HG02610 (cell line): ENCODE results near the gene RCC2.

Experiments
- ATAC-seq: cut with Tn5 transposase; IDR thresholded peaks from one replicate; pipeline ENCODE4 v1.9.1; 2021; ENCODE audit warnings: mild to moderate bottlenecking, moderate library complexity; ENCODE audit not compliant: unreplicated experiment

The RCC2 gene

DNA sequence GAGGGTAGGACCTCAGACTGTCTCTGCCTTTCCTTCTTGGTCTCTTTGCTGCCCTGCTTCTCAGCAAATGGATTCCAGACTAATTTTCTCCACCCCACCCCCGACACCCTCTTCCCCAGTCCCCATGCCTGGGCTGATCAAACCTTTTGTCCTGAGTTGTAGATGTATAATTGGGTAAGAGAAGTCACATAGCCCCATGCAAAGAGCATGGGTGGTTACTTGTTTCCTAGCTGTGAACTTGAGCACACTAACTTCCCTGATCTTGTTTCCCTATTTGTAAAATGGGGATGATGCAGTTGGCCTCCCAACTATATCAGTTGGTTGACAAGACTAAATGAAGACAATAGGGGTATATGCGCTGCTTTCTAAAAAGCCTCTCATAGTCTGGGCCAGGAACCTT is 58.3 kb downstream of the RCC2 start:
- no peak for ATAC-seq

DNA sequence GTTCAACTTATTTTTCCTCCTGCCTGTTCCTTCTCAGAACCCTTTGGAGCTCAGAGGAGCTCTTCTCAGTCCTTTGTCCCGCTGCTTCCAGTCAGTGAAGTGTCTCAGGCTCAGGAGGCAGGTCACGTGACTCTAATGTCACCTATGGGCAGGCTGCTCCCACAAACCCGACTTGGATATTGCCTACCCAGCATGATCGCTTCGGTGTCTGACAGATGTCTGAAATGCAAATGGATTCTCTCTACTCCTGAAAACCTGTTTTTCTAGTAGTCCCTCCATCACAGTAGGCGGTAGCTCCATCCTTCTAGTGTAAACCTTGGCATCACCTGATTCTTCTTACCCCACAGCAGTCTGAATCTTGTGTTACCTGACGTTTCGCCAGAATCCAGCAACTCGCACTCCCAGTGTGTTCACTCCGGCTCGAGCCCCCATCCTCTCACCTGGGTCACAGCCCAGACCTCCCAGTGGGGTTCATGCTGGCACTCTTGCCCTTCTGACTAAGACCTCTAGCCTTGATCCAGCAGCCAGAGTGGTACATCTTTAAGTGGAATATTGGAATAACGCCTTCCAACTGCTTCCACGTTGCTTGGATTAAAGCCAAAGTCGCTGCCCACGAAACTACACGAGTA is 62.0 kb downstream of the RCC2 start:
- no peak for ATAC-seq

DNA sequence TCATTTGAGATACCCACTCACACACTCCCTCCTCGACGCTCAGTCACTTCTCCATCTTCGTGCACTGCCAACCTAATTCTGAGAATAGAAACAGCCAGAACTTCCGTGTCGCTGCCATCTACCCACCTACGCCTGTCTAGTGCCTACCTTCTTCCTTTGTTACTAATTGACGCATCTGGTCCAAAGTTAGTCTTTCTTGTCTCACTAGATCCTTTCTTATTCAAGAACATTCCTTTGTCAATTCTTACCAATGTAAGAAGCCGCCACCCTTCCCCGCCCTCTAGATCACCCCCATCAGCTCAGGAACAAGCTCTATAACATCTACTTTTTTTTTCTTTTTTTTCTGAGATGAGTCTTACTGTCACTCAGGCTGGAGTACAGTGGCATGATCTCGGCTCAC is 63.8 kb downstream of the RCC2 start:
- no peak for ATAC-seq

DNA sequence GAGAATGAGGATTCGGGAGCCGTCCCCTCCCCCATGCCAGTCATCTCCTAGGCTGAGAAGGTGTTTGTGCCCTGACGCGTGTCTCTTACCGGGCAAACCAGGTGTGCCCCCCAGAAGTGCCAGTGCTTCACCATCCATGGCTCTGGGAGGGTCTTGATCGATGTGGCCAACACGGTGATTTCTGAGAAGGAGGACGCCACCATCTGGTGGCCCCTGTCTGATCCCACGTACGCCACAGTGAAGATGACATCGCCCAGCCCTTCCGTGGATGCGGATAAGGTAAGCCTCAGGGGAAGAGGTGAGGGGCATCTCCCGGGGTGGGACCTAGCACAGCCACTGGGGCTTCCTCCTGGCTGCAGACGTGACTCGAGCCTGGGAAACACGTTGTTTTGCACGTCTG is 66.5 kb downstream of the RCC2 start:
- no peak for ATAC-seq

DNA sequence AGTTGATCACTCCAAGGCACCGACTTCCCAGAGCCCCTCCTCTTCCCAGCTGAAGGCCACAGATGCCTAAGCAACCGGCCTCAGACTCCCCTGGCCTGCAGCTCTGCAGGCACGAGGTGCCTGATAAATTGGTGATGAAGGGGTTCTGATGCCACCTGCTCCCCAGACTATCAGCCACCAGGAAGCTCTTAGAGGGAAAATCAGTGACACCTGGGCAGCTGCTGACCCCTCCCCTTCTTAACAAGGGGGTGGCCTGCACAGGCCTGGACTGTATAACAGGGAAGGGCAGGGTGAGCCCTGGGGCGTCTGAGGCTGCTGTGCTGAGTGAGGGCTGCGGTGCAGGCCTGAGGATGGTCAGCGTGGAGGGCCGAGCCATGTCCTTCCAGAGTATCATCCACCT is 67.6 kb downstream of the RCC2 start, which contains the start of gene PADI6:
Gene PADI6, plus strand, starts transcription at position 301 of the 400 bp plus-strand sequence. Its CDS starts 50 bp downstream, at position 351.
- no peak for ATAC-seq

DNA sequence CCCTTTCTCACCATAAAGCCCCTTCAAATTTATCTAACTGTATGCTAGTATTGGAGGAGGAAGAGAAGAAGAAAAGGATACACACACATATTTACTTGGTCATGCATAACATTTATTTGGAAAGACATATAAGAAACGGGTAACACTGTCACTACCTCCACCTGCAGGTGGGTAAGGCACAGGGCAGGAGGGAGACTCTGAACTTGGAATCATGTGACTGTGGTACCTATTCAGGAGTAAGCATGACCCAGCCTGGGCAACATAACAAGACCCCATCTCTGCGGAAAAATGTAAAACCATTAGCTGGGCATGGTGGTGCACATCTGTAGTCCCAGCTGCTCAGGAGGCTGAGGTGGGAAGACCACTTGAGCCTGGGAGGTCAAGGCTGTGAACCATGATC is 68.9 kb downstream of the RCC2 start:
- no peak for ATAC-seq

DNA sequence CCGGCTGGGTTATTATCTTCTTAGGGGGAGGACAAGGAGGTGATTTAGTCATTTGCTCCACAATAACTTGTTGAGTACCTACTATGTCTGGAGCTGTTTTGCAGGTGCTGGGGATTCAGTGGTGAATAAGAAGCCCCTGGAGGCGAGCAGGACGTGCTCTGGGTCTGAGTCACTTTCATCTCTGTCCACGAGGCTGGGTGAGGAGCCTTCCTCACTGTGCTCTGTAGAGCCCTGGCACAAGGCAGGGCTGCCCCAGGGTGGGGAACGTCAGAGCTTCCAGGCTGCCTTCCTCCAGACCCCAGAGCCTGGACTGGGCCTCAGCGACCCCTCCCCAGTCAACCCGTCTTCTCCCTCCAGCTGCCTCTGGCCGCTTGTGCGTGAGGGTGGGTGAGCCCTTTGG is 70.0 kb downstream of the RCC2 start:
- no peak for ATAC-seq

DNA sequence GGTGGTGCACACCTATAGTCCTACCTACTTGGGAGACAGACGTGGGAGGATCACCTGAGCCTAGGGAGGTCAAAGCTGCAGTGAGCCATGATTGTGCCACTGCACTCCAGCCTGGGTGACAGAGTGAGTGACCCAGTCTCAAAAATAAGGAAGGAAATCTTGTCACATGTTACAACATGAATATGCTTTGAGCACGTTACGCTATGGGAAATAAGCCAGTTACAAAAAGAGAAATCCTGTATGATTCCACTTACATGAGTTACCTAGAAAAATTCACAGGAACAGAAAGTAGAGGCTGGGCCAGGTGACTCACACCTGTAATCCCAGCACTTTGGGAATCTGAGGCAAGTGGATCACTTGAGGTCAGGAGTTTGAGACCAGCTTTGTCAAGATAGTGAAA is 74.2 kb downstream of the RCC2 start:
- ATAC-seq, result no peak

DNA sequence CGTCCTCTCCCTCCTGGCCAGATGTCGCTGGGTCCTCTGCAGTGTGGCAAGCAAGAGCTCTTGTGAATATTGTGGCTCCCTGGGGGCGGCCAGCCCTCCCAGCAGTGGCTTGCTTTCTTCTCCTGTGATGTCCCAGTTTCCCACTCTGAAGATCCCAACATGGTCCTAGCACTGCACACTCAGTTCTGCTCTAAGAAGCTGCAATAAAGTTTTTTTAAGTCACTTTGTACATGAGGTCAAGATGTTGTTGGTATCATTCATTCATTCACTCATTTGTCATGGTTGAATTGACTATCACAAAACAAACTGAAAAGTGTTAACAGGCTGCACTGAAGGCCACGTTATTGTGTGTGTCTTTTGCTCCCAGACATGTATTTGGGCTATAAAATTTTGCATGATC is 75.7 kb downstream of the RCC2 start:
- ATAC-seq, result no peak

DNA sequence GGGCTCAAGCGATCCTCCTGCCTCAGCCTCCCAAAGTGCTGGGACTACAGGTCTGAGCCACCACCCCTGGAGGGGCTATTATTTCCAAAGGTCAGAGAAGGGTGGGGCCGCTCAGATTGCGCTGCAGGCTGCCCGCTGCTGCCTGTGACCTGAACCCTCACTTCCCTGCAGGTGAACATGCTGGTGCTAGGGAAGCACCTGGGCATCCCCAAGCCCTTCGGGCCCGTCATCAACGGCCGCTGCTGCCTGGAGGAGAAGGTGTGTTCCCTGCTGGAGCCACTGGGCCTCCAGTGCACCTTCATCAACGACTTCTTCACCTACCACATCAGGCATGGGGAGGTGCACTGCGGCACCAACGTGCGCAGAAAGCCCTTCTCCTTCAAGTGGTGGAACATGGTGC is 76.1 kb downstream of the RCC2 start:
- ATAC-seq, result no peak

DNA sequence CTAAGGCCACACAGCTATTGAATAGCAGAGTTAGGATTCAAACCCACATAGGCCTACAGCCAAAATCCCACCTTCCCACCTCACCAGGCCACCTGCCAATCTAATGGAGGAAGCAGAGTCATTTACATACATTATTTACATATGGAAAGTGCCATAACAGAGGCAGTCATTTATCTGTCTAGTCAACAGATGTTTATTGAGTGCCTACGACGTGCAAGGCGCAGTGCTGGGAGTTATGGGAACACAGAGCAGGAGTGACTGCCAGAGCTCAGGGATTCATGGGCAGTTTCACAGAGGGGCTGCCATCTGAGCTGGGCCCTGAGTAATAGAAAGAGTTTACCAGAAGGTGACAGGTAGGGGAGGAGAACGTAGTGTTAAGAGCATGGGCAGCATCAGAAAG is 77.8 kb downstream of the RCC2 start:
- ATAC-seq, result no peak

DNA sequence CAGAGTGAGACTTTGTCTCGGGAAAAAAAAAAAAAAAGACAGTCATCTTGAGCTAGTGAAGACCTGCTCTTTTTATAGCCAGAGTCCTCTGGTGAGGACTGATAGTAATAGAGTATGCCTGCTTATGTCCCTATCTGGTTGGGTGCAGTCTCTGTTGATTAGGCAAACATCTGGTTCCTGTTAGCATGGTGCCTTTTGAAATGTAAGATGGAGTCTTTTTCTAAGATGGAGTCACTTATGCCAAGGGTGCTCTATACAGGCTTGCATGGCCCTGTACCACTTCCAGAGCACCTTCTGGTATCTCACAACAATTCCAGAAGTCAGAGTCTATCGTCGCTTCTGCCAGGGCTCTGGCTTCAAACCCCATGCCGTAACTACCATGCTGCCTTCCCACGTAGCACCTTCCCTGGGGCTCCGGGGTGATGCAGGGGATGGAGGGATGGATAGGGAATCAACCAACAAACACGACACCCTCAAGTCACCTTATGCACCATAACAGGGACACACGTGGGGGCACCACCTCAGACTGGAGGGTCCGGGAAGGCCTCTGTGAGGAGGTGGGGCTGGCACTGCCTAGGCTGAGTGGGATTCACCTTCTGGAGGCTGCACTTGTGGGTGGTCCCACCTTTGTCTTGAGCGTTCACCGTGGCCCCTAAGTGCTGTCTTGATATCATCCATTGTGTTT is 79.1 kb downstream of the RCC2 start:
- ATAC-seq, result no peak

DNA sequence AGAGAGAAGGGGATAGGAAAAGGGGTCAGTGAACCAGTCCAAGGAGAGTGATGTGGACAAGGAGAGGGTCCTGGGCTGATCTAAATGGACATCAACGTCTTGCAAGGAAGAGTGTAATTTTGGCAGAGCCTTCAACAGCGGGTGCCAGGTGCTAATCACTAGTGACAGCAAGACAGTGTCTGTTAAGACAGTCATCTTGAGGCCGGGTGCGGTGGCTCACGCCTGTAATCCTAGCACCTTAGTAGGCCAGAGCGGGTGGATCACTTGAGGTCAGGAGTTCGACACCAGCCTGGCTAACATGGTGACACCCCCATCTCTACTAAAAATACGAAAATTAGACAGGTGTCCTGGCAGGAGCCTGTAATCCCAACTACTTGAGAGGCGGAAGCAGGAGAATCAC is 79.7 kb downstream of the RCC2 start:
- no peak for ATAC-seq

DNA sequence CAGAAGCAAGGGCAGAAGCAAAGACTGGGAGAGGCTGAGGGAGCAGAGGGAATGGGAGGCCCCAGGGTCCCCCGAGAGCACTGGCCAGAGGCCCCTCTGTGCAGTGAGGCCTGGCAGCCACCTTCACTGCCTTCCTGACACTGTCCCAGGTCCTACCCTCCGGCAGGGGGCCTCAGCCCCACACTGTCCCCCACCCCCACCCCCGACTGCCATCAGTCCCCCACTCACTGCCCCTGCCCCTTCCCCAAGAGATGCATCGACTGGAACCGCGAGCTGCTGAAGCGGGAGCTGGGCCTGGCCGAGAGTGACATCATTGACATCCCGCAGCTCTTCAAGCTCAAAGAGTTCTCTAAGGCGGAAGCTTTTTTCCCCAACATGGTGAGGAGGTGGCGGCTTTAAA is 80.4 kb downstream of the RCC2 start:
- no peak for ATAC-seq

DNA sequence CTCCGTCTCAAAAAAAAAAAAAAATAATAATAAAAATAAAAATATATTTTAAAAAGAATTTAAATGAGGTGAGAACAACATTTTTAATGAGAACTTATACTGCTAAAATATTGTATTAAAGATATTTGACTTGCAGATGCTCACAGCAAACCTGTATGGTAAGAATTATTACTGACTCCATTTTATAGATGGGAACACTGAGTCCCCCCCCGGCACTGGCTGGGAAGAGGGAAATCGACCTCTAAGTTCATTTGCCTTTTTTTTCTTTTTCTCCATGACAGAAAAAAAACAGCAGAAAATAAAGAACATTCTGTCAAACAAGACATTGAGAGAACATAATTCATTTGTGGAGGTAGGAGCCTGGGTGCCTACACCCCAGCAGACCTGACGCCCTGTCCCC is 80.9 kb downstream of the RCC2 start:
- no peak for ATAC-seq
